ENCODE data around the gene DSG4.

The DSG4 gene

DNA sequence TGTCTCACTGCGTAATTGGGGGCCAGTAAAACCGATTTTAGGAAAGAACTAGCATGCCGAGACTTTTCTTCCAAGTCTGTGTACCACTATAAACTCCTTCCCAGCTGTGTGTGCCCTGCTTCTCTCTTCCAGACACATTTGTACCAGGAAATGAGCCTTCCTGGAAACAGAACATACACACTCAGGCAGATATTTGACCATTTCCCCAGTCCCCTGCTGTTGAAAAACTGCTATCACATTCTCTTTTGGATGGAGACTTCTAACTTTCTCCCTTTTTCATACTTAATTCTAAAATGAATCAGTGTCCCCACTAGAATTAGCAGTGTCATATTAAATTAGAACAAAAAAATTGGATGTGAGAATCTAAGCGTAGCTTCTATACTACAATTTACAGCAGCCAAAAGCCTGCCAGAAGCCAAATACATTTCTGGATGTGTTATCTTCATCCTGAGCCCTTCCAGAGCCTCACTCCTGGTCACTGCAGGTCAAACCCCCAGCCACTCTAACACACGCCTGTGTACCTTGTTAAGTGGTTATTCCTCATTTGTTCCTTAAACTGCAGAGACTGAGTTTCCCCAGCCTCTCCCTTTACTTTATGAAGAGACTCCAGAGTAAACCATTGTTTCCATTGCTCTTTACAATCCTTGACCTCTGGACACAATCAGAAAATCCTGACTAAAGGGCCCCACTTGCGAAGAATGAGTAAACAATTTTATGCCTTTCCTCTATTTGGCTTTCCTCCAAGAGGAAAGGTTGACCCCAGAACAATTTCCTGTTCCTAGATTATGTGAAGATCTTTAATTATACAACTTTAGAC lies 20.4 kb downstream of the DSG4 start:
- TF ChIP-seq, protein P1, sequence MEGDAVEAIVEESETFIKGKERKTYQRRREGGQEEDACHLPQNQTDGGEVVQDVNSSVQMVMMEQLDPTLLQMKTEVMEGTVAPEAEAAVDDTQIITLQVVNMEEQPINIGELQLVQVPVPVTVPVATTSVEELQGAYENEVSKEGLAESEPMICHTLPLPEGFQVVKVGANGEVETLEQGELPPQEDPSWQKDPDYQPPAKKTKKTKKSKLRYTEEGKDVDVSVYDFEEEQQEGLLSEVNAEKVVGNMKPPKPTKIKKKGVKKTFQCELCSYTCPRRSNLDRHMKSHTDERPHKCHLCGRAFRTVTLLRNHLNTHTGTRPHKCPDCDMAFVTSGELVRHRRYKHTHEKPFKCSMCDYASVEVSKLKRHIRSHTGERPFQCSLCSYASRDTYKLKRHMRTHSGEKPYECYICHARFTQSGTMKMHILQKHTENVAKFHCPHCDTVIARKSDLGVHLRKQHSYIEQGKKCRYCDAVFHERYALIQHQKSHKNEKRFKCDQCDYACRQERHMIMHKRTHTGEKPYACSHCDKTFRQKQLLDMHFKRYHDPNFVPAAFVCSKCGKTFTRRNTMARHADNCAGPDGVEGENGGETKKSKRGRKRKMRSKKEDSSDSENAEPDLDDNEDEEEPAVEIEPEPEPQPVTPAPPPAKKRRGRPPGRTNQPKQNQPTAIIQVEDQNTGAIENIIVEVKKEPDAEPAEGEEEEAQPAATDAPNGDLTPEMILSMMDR (IDR thresholded peaks at IDR 0.05): no peak
- no peak for TF ChIP-seq ZFX (IDR thresholded peaks at IDR 0.05; ENCODE audit: borderline replicate concordance)
- H3K27ac ChIP-seq: no peak overlapping the region

DNA sequence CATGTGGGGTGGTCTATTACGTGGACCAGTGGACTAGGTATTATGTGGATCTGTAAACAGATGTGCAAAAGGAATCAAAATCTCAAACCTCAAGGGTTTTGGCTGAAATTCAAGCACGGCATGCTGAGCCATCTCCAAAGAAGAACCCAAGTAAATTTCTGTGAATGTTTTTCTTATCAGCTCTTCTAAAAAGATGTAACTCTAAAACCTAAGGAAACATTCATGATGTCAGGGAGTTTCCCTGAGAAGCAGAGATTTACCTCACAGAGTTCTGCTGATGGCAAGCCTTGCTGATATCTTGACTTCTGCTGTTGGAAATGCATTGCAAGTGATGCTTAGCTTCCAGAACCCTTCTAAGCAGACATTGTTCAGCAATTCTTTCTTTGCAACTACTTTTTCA lies 21.6 kb downstream of the DSG4 start:
- no peak for TF ChIP-seq ZFX (IDR thresholded peaks at IDR 0.05; ENCODE audit: borderline replicate concordance)
- TF ChIP-seq, protein P1 (IDR thresholded peaks at IDR 0.05): no peak

DNA sequence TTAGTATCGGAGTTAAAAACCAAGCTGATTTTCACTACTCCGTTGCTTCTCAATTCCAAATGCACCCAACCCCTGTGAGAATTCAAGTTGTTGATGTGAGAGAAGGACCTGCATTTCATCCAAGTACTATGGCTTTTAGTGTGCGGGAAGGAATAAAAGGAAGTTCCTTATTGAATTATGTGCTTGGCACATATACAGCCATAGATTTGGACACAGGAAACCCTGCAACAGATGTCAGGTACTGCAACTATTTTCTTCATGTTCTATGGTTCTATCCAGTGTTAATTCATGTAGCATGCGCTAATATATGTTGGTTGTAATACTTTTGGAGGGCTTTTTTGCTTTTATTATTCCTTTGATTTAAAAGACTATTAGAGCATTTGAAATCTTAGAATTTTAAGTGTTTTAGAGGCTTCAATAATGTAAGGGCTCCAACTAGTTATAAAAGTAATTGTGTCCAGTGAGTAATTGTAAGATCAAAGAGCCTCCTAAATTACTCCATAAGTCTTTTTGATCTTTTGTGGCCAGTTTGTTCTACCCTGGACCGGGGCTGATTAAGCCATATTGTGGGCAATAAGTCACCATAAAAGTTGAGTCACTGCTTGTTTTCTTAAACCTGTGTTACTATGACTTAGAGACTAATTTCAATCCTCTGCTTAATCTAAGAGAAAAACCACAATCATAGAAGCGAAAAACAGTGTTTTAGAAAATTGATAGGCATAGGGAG lies 22.9 kb downstream of the DSG4 start:
- TF ChIP-seq, protein P1 (IDR thresholded peaks at IDR 0.05): no peak
- TF ChIP-seq ZFX (IDR thresholded peaks at IDR 0.05; ENCODE audit: borderline replicate concordance): no peak
- H3K27ac ChIP-seq: no peak overlapping the region

More for the DNA sequence above, 21.6 kb downstream of the DSG4 start:
- no peak overlapping the region for H3K27ac ChIP-seq

DNA sequence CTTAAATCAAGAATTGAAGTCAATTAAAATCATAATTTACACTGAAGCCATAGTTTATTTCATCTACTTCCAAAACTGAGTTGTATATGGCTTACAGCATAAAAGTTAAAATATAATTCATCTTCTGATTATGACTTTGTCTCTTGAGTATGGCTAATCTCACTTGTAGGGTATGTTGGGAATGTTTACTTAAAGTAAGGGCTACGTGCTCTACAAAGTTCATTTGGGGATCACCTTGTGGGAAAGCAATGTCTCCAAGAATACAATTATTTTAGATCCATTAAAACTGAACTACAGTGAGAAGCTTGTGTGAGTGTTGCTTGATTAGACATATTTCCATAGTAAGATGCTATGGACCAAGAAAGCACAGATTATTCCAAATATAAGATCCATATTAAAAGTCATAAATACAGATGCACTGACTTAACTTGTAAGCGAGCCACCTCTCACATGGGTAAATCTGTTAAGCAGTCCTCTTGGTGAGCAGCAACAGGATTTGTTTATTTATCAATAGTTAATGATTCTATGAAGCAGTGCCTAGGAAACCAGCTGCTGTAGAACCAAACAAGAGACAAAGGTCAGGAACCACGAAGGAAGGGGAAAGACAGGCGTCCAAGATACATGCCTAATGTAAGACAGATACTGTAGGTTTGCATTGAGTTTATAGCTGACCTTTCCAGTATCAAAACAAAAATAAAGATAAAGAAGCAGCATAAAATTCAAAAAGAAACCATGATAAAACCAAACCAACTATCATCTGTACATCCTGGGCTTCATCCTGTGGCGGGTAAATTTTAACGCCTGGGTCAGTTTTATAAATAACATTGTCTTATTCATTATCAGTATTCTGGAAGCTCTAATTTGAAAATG lies 24.8 kb downstream of the DSG4 start:
- peak overlapping the region; percentile 89 for H3K27ac ChIP-seq
- TF ChIP-seq ZFX (IDR thresholded peaks at IDR 0.05; ENCODE audit: borderline replicate concordance): no peak
- TF ChIP-seq, protein P1 (IDR thresholded peaks at IDR 0.05): no peak

DNA sequence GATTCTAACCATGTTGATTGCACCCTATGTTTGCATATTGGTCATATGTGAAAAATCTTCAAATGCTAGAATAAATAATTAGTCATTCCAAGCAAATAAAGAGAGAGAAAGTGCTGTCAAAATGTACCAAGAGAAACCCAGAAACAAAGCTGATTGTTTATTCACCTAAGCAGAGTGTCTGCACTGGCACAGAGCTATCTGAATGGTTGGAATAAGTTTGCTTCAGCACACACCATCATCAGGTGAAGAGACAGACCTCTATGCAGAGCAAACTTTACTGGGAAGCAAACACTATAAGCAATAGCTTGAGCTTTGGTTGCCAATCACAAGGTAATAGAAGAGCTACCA lies 25.4 kb downstream of the DSG4 start:
- H3K27ac ChIP-seq: peak overlapping the region; percentile 89
- TF ChIP-seq, protein P1 (IDR thresholded peaks at IDR 0.05): no peak
- no peak for TF ChIP-seq ZFX (IDR thresholded peaks at IDR 0.05; ENCODE audit: borderline replicate concordance)

DNA sequence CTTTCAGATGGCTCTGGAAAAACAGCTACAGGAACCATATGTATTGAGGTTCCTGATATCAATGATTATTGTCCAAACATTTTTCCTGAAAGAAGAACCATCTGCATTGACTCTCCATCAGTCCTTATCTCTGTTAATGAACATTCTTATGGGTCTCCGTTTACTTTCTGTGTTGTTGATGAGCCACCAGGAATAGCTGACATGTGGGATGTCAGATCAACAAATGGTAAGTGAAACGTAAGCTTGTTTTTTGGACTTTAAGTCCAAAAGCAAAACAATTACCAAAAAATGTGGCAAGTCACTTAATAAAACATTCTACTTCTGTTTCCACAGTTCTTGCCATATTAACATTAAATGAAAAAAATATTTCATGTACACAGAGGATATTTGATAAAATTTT lies 26.8 kb downstream of the DSG4 start:
- no peak for TF ChIP-seq ZFX (IDR thresholded peaks at IDR 0.05; ENCODE audit: borderline replicate concordance)
- TF ChIP-seq, protein P1 (IDR thresholded peaks at IDR 0.05): no peak
- peak overlapping the region; percentile 89; the same call in 1 of the 2 replicates for H3K27ac ChIP-seq
